K562 (cell line): ENCODE data around the gene TWSG1.

Experiments
- GTF2F1 ChIP-seq: IDR thresholded peaks from 2 replicates; pipeline ENCODE4 v1.6.1; 2011; ENCODE audit warnings: low read depth, low read length, improper control_type of control experiment
- HDAC2 ChIP-seq: fragments of 450-650 bp; IDR thresholded peaks from 2 replicates; pipeline ENCODE4 v1.6.1; 2016; ENCODE audit warnings: mild to moderate bottlenecking
- L3MBTL2 ChIP-seq: fragments of 450-650 bp; IDR thresholded peaks from 2 replicates; pipeline ENCODE4 v1.6.1; 2016; ENCODE audit warnings: mild to moderate bottlenecking, moderate library complexity
- MTA1 ChIP-seq: fragments of 450-650 bp; IDR thresholded peaks from 2 replicates; pipeline ENCODE4 v1.6.1; 2017; ENCODE audit warnings: borderline replicate concordance
- MXI1 ChIP-seq: IDR thresholded peaks from 2 replicates; pipeline ENCODE4 v1.6.1; 2011; ENCODE audit warnings: low read depth, mild to moderate bottlenecking, improper control_type of control experiment, low read length
- MYNN ChIP-seq, 2 experiments: sonication (generic); formaldehyde crosslinking in 1 of 2; IDR thresholded peaks; 2 replicates each; pipeline versions ENCODE4 v1.5.0 to v1.6.1; 2016 to 2020; ENCODE audit warnings: antibody characterized with exemption in 1 of 2, missing genetic modification reagents in 1 of 2
- POLR2A ChIP-seq: fragments of 450-650 bp; conservative IDR thresholded peaks from 2 replicates; pipeline ENCODE4 v1.6.1; 2016
- TCF7L2 ChIP-seq: fragments of 150-350 bp; IDR thresholded peaks from 2 replicates; pipeline ENCODE4 v1.6.1; 2016; ENCODE audit warnings: low read depth, mild to moderate bottlenecking, low read length, moderate library complexity
- TF ChIP-seq, protein P1 (sequence below), 3 experiments: IDR thresholded peaks in 2 of 3; conservative IDR thresholded peaks in 1 of 3; 2 replicates each; pipeline ENCODE4 v1.5.1; 2011 to 2012; ENCODE audit warnings: low read length in 3 of 3, mild to moderate bottlenecking in 3 of 3, control low read depth in 2 of 3, improper control_type of control experiment in 1 of 3, inconsistent platforms in 1 of 3, low read depth in 1 of 3, mixed read lengths in 1 of 3, moderate library complexity in 1 of 3; ENCODE audit not compliant: insufficient read depth in 2 of 3

- TF ChIP-seq POLR2A (no peak), L3MBTL2 (no peak), HDAC2 (no peak), MXI1 (no peak), MTA1 (no peak), MYNN (IDR thresholded peaks at IDR 0.05) (no peak), MYNN (CRISPR knock-in tag; IDR thresholded peaks at IDR 0.05) (no peak), TCF7L2 (no peak), GTF2F1 (no peak)
- TF ChIP-seq, protein P1, sequence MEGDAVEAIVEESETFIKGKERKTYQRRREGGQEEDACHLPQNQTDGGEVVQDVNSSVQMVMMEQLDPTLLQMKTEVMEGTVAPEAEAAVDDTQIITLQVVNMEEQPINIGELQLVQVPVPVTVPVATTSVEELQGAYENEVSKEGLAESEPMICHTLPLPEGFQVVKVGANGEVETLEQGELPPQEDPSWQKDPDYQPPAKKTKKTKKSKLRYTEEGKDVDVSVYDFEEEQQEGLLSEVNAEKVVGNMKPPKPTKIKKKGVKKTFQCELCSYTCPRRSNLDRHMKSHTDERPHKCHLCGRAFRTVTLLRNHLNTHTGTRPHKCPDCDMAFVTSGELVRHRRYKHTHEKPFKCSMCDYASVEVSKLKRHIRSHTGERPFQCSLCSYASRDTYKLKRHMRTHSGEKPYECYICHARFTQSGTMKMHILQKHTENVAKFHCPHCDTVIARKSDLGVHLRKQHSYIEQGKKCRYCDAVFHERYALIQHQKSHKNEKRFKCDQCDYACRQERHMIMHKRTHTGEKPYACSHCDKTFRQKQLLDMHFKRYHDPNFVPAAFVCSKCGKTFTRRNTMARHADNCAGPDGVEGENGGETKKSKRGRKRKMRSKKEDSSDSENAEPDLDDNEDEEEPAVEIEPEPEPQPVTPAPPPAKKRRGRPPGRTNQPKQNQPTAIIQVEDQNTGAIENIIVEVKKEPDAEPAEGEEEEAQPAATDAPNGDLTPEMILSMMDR (IDR thresholded peaks at IDR 0.05 in 2 of 3, conservative IDR thresholded peaks at IDR 0.05 in 1 of 3; ENCODE audit: insufficient read depth in 2 of 3, low read depth in 1 of 3, low read length in 3 of 3), result no peak
Measured at GRCh38 chr18:9441061-9441460, 106.5 kb downstream of the TWSG1 start.
